ENCODE results near the gene TCFL5.

The TCFL5 gene

DNA sequence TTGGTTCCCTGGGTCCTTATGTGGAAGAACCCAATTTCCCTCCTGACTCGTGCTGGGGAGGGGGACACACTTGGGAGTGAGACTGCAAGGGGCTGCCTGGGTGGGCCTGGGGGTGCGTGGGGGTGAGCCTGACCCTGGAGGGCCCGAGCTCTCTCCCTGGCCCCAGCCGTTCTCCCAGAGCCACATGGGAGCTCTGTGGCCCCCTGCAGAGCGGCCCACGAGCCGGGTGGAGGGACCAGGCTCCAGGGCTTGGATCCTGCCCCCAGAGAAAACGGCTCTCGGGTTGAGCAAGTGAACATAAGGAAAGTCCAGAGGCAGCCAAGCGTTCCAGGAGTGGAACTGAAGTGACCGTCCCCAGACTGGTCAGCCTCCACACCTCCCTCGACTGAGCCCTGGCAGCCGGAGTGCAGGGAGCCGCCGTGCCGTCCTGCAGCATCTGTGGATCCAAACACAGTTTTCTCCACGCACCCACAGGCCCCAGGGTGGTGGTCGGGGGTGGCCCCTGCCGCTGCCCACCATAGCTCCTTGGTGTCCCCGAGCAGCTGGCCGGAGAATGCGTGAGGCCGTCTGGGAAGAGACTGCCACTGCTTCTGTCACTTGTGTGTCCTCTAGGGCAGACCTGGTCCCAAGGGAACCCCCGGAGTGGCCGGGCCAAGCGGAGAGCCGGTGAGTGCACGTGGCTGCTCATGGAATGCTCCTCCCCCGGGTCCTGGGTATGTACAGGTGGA lies 34.1 kb downstream of the TCFL5 start:
- Histone ChIP-seq H3K4me3 (ENCODE audit: low read depth in 1 of 2, low read length in 2 of 2) (no peak overlapping the region), H3K4me1 (ENCODE audit: insufficient read depth, low read length) (peaks cover 23% of the 10 kb centered on the region), H2AFZ (ENCODE audit: low read depth, low read length) (no peak overlapping the region), H3K9ac (ENCODE audit: low read depth, low read length) (no peak overlapping the region), H3K4me2 (ENCODE audit: insufficient read depth, low read length) (no peak overlapping the region), H3K9me3 (ENCODE audit: insufficient read depth, low read length, severe bottlenecking) (no peaks in the 10 kb centered on the region), H3K36me3 (ENCODE audit: insufficient read depth, low read length) (no peaks in the 10 kb centered on the region), H4K20me1 (ENCODE audit: insufficient read depth, low read length) (peaks cover 10% of the 10 kb centered on the region), H3K27ac (ENCODE audit: low read length) (no peak overlapping the region), H3K27me3 (ENCODE audit: insufficient read depth, low read length, poor library complexity) (no peaks in the 10 kb centered on the region), H3K79me2 (ENCODE audit: insufficient read depth, low read length) (no peaks in the 10 kb centered on the region)
- no peak for TF ChIP-seq EZH2 (IDR thresholded peaks at IDR 0.05; ENCODE audit: borderline replicate concordance, low read depth, low read length, severe bottlenecking)
- TF ChIP-seq, protein P1, sequence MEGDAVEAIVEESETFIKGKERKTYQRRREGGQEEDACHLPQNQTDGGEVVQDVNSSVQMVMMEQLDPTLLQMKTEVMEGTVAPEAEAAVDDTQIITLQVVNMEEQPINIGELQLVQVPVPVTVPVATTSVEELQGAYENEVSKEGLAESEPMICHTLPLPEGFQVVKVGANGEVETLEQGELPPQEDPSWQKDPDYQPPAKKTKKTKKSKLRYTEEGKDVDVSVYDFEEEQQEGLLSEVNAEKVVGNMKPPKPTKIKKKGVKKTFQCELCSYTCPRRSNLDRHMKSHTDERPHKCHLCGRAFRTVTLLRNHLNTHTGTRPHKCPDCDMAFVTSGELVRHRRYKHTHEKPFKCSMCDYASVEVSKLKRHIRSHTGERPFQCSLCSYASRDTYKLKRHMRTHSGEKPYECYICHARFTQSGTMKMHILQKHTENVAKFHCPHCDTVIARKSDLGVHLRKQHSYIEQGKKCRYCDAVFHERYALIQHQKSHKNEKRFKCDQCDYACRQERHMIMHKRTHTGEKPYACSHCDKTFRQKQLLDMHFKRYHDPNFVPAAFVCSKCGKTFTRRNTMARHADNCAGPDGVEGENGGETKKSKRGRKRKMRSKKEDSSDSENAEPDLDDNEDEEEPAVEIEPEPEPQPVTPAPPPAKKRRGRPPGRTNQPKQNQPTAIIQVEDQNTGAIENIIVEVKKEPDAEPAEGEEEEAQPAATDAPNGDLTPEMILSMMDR (IDR thresholded peaks at IDR 0.05; ENCODE audit: borderline replicate concordance, extremely low read depth, low read length, poor library complexity, severe bottlenecking) = no peak
- DNase-seq (no peak), ATAC-seq (ENCODE audit: insufficient read depth, low read depth) (no peak)

DNA sequence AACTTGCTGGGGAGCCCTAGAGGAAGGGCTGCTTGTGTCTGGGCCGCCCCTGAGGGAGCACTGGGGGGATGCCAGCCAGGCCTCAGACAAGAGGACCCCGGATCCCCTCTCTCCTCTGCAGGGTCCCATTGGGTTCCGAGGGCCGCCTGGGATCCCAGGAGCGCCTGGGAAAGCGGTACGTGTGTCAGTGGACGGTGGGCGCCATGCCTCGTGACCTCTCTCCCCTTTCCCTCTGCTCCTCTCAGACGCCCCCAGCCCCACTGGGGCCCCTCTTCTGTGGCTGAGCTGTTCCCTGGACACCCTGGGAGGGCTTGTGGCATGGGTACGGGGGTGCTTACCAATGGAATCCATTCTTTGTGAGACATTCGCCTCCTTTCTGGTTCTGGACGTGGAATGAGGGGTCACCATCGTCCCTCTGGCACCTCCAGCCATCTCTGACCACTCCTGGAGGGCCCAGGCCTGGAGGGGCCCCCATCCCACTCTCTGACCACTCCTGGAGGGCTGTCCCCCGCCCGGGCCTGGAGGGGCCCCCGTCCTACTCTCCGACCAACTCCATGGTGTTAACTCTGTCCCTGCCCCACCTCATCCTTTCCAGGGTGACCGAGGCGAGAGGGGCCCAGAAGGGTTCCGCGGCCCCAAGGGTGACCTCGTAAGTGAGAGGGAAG lies 34.8 kb downstream of the TCFL5 start:
- H3K4me3 ChIP-seq (ENCODE audit: low read depth in 1 of 2, low read length in 2 of 2) = no peak overlapping the region
- H4K20me1 ChIP-seq (ENCODE audit: insufficient read depth, low read length) = peaks cover 10% of the 10 kb centered on the region
- no peak overlapping the region for H3K27ac ChIP-seq (ENCODE audit: low read length)
- peaks cover 16% of the 10 kb centered on the region for H3K4me1 ChIP-seq (ENCODE audit: insufficient read depth, low read length)
- TF ChIP-seq, protein P1 (IDR thresholded peaks at IDR 0.05; ENCODE audit: borderline replicate concordance, extremely low read depth, low read length, poor library complexity, severe bottlenecking) = no peak
- no peak for TF ChIP-seq EZH2 (IDR thresholded peaks at IDR 0.05; ENCODE audit: borderline replicate concordance, low read depth, low read length, severe bottlenecking)
- H3K9ac ChIP-seq (ENCODE audit: low read depth, low read length) = no peak overlapping the region
- no peaks in the 10 kb centered on the region for H3K36me3 ChIP-seq (ENCODE audit: insufficient read depth, low read length)
- ATAC-seq (ENCODE audit: insufficient read depth, low read depth) (no peak), DNase-seq (no peak)
- H3K9me3 ChIP-seq (ENCODE audit: insufficient read depth, low read length, severe bottlenecking) = no peaks in the 10 kb centered on the region
- H3K79me2 ChIP-seq (ENCODE audit: insufficient read depth, low read length) = no peaks in the 10 kb centered on the region
- H3K27me3 ChIP-seq (ENCODE audit: insufficient read depth, low read length, poor library complexity) = no peaks in the 10 kb centered on the region
- no peak overlapping the region for H2AFZ ChIP-seq (ENCODE audit: low read depth, low read length)
- H3K4me2 ChIP-seq (ENCODE audit: insufficient read depth, low read length) = no peak overlapping the region

DNA sequence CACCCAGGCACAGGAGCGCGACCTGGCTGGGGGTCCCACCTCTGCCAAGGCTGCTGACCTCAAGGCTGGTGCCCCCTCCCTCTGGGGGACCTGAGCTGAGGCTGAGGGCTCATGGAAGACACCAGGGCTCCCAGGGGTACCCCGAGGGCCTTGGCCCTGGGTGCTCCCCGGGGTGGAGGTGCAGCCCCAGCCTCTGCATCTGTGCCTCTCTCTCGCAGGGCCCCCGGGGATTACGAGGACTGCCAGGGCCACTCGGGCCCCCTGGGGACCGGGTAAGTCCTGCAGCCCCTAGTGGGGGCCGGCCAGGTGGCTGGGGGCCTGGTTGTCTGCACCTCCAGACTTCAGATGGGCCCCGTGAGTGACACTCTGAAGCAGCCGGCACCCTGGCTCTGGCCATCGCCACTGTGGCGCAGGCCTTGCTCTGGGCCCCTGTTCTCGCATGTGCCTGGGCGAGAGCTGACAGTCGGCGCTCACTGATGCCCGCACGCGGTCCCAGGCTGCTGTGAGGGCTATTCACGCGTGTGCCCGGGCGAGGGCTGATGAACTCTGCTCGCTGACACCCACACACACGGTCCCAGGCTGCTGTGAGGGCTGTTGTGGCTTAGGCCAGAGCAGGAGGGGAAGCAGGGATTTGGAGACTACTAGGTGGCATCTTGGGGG lies 35.5 kb downstream of the TCFL5 start:
- Histone ChIP-seq H3K4me2 (ENCODE audit: insufficient read depth, low read length) (no peak overlapping the region), H3K27ac (ENCODE audit: low read length) (no peak overlapping the region), H3K36me3 (ENCODE audit: insufficient read depth, low read length) (no peaks in the 10 kb centered on the region), H3K27me3 (ENCODE audit: insufficient read depth, low read length, poor library complexity) (no peaks in the 10 kb centered on the region), H3K9ac (ENCODE audit: low read depth, low read length) (no peak overlapping the region), H3K4me1 (ENCODE audit: insufficient read depth, low read length) (peaks cover 15% of the 10 kb centered on the region), H3K9me3 (ENCODE audit: insufficient read depth, low read length, severe bottlenecking) (no peaks in the 10 kb centered on the region), H3K79me2 (ENCODE audit: insufficient read depth, low read length) (no peaks in the 10 kb centered on the region), H2AFZ (ENCODE audit: low read depth, low read length) (no peak overlapping the region), H4K20me1 (ENCODE audit: insufficient read depth, low read length) (peaks cover 10% of the 10 kb centered on the region), H3K4me3 (ENCODE audit: low read depth in 1 of 2, low read length in 2 of 2) (no peak overlapping the region)
- no peak for DNase-seq
- ATAC-seq (ENCODE audit: insufficient read depth, low read depth) = no peak
- TF ChIP-seq EZH2 (IDR thresholded peaks at IDR 0.05; ENCODE audit: borderline replicate concordance, low read depth, low read length, severe bottlenecking) = no peak
- TF ChIP-seq, protein P1 (IDR thresholded peaks at IDR 0.05; ENCODE audit: borderline replicate concordance, extremely low read depth, low read length, poor library complexity, severe bottlenecking) = no peak

Measured in DND-41 (cell line).